ENCODE data around the gene DCP1A. TPM values are rescaled to one million over a fixed set of nuclear protein-coding genes. Genes with fewer than 3 reads are reported as not detected.

DCP1A gene
- total and polyA plus RNA-seq, 9 of the 15 experiments (the other 6 are each of a cell fraction or from before 2014, with no cell fraction given), result 6.6 to 33.7 (median 13.3) TPM

GRCh38 chr3:53255775-53256703 is 91.3 kb downstream of the DCP1A start, which contains the start of gene TKT (continued):
- no peak for TF ChIP-seq ZNF609 (CRISPR knock-in tag; IDR thresholded peaks at IDR 0.05; ENCODE audit: borderline replicate concordance)
- TF ChIP-seq MXI1 (IDR thresholded peaks at IDR 0.05; ENCODE audit: low read depth, low read length), result peak; percentile 27; the same call in 1 of the 2 replicates
- TF ChIP-seq SIN3B (IDR thresholded peaks at IDR 0.05; ENCODE audit: low read depth), result peak; percentile 63
- peak; percentile 99 for TF ChIP-seq SMARCA5 (IDR thresholded peaks at IDR 0.05)
- TF ChIP-seq KDM1A (IDR thresholded peaks at IDR 0.05), result peak; percentile 96 to 98
- TF ChIP-seq CBFA2T3 (IDR thresholded peaks at IDR 0.05), result peak; percentile 52; the same call in 1 of the 2 replicates

Measured in K562 (cell line).